HCT116 (cell line): Measurements from ENCODE around the gene USP47. TPM values are rescaled to one million over a fixed set of nuclear protein-coding genes. Genes with fewer than 3 reads are reported as not detected.

Experiments used
- ATAC-seq: fragments of 200-7000 bp; cut with Tn5 transposase; 2 replicates; pipeline ENCODE4 v1.9.1; 2020; ENCODE audit warnings: mild to moderate bottlenecking, moderate library complexity
- BruUV-seq: library from RNA; stranded (reverse); fragments of 400-500 nt; replicated peaks from 2 replicates; lab custom pipeline; 2021; lab: Mats Ljungman, UMichigan
- CTCF ChIA-PET: fragments of 300-600 bp; sonication (Branson Sonifier 250); formaldehyde crosslinking; loops from one replicate; lab custom pipeline; 2021; ENCODE audit warnings: antibody characterized with exemption; lab: Charles Lee
- POLR2A ChIA-PET: fragments of 300-600, 350-600 bp; sonication (Branson Sonifier 250); formaldehyde crosslinking; loops from one replicate; lab custom pipeline; 2021; ENCODE audit warnings: antibody characterized with exemption; lab: Charles Lee
- RAD21 ChIA-PET, 2 experiments: fragments of 300-600 bp; sonication (Branson Sonifier 250); formaldehyde crosslinking; loops; one replicate each; lab custom pipeline; 2023; ENCODE audit warnings: low total read pairs in 2 of 2; ENCODE audit not compliant: uncharacterized antibody in 2 of 2, unreplicated experiment in 2 of 2, low non-redundant PET in 1 of 2; lab: Charles Lee
- DNase-seq: peaks from one replicate; pipeline ENCODE4 v3.0.0-alpha.2; 2010; ENCODE audit warnings: low read depth, low spot score
- H2AFZ ChIP-seq: fragments of 200-600 bp; shearing (Covaris generic), sonication (generic); 2 replicates; pipeline ENCODE4 v1.6.1; 2017; ENCODE audit warnings: low read depth, mixed run types, mixed read lengths, antibody characterized with exemption, low read length; ENCODE audit not compliant: poor library complexity, severe bottlenecking
- H3K27ac ChIP-seq: 2 replicates; pipeline ENCODE4 v1.5.1; 2012; ENCODE audit warnings: low read depth, low read length
- H3K27me3 ChIP-seq: fragments of 200-600 bp; sonication (generic); 2 replicates; pipeline ENCODE4 v1.6.1; 2016; ENCODE audit warnings: mixed run types, low read length, mixed read lengths; ENCODE audit not compliant: insufficient read depth
- H3K36me3 ChIP-seq, 2 experiments: fragments of 200-500 bp in 1 of 2; fragments of 200-600 bp in 1 of 2; sonication (Bioruptor generic) in 1 of 2; sonication (generic) in 1 of 2; 2 replicates each; pipeline versions ENCODE4 v1.5.1 to v1.6.1; 2014 to 2016; ENCODE audit warnings: low read length in 2 of 2, inconsistent platforms in 1 of 2, mixed read lengths in 1 of 2, mixed run types in 1 of 2; ENCODE audit not compliant: insufficient read depth in 2 of 2, control insufficient read depth in 1 of 2
- H3K4me1 ChIP-seq, 2 experiments: fragments of 200-600 bp in 1 of 2; sonication (generic) in 1 of 2; 2 replicates each; pipeline versions ENCODE4 v1.5.1 to v1.6.1; 2012 to 2017; ENCODE audit warnings: low read length in 2 of 2, inconsistent platforms in 1 of 2, mild to moderate bottlenecking in 1 of 2, mixed read lengths in 1 of 2, mixed run types in 1 of 2, moderate library complexity in 1 of 2; ENCODE audit not compliant: insufficient read depth in 2 of 2, control insufficient read depth in 1 of 2
- H3K4me2 ChIP-seq: fragments of 200-600 bp; sonication (generic); 2 replicates; pipeline ENCODE4 v1.6.1; 2017; ENCODE audit warnings: mixed run types, low read length, mixed read lengths
- H3K4me3 ChIP-seq, 2 experiments: fragments of 200-600 bp in 1 of 2; sonication (generic) in 1 of 2; replicated peaks in 1 of 2; 2 replicates each; pipeline ENCODE4 v1.5.1; 2011 to 2016; ENCODE audit warnings: low read length in 2 of 2, control low read depth in 1 of 2, low read depth in 1 of 2, mild to moderate bottlenecking in 1 of 2, mixed read lengths in 1 of 2, mixed run types in 1 of 2
- H3K79me2 ChIP-seq: fragments of 200-600 bp; sonication (generic); 2 replicates; pipeline ENCODE4 v1.6.1; 2017; ENCODE audit warnings: mild to moderate bottlenecking, mixed run types, low read length, moderate library complexity, mixed read lengths; ENCODE audit not compliant: insufficient read depth
- H3K9ac ChIP-seq: fragments of 200-600 bp; sonication (generic); 2 replicates; pipeline ENCODE4 v1.6.1; 2016; ENCODE audit warnings: low read length, mixed read lengths
- H3K9me2 ChIP-seq: fragments of 200-600 bp; sonication (generic), shearing (Covaris generic); 2 replicates; pipeline ENCODE4 v1.6.1; 2017; ENCODE audit warnings: mixed run types, mild to moderate bottlenecking, moderate library complexity; ENCODE audit not compliant: insufficient read depth
- H3K9me3 ChIP-seq, 2 experiments: fragments of 200-500 bp in 1 of 2; fragments of 200-600 bp in 1 of 2; sonication (Bioruptor generic) in 1 of 2; sonication (generic) in 1 of 2; 2 replicates each; pipeline ENCODE4 v1.6.1; 2014 to 2017; ENCODE audit warnings: low read length in 2 of 2, mixed read lengths in 2 of 2, inconsistent platforms in 1 of 2, low read depth in 1 of 2, mild to moderate bottlenecking in 1 of 2, mixed run types in 1 of 2, moderate library complexity in 1 of 2; ENCODE audit not compliant: control insufficient read depth in 1 of 2, insufficient read depth in 1 of 2
- H4K20me1 ChIP-seq: fragments of 200-600 bp; sonication (generic), shearing (Covaris generic); 2 replicates; pipeline ENCODE4 v1.6.1; 2017; ENCODE audit warnings: mixed run types, mild to moderate bottlenecking, moderate library complexity; ENCODE audit not compliant: insufficient read depth
- CBX3 ChIP-seq: IDR thresholded peaks from 2 replicates; pipeline ENCODE4 v1.6.1; 2012; ENCODE audit warnings: low read depth
- EGR1 ChIP-seq: IDR thresholded peaks from 2 replicates; pipeline ENCODE4 v1.6.1; 2012; ENCODE audit warnings: low read depth
- ELF1 ChIP-seq: IDR thresholded peaks from 2 replicates; pipeline ENCODE4 v1.6.1; 2012; ENCODE audit warnings: low read depth, borderline replicate concordance
- EZH2phosphoT487 ChIP-seq: fragments of 200-600 bp; IDR thresholded peaks from 2 replicates; pipeline ENCODE4 v1.6.1; 2018; ENCODE audit warnings: antibody characterized with exemption, borderline replicate concordance
- FOSL1 ChIP-seq: IDR thresholded peaks from 2 replicates; pipeline ENCODE4 v1.6.1; 2012; ENCODE audit warnings: low read depth
- JUND ChIP-seq: IDR thresholded peaks from 2 replicates; pipeline ENCODE4 v1.6.1; 2012
- MAX ChIP-seq: IDR thresholded peaks from 2 replicates; pipeline ENCODE4 v1.6.1; 2012
- POLR2A ChIP-seq: IDR thresholded peaks from 2 replicates; pipeline ENCODE4 v1.7.0; 2011; ENCODE audit warnings: borderline replicate concordance; ENCODE audit not compliant: insufficient read depth, insufficient read length; ENCODE audit errors: extremely low read depth
- SIN3A ChIP-seq: IDR thresholded peaks from 2 replicates; pipeline ENCODE4 v1.6.1; 2012; ENCODE audit warnings: low read depth
- SP1 ChIP-seq: IDR thresholded peaks from 2 replicates; pipeline ENCODE4 v1.6.1; 2012; ENCODE audit warnings: low read depth
- SRF ChIP-seq: IDR thresholded peaks from 2 replicates; pipeline ENCODE4 v1.6.1; 2012; ENCODE audit warnings: low read depth
- YY1 ChIP-seq: IDR thresholded peaks from 2 replicates; pipeline ENCODE4 v1.6.1; 2011; ENCODE audit warnings: low read length, low read depth, moderate library complexity, mild to moderate bottlenecking; ENCODE audit not compliant: insufficient replicate concordance; ENCODE audit errors: extremely low read depth
- ZFX ChIP-seq: fragments of 450-650 bp; IDR thresholded peaks from 2 replicates; pipeline ENCODE4 v1.6.1; 2017
- ZNF274 ChIP-seq: fragments of 200-500 bp; sonication (Bioruptor generic); IDR thresholded peaks from 2 replicates; pipeline ENCODE4 v1.6.1; 2014; ENCODE audit warnings: mild to moderate bottlenecking, low read depth, low read length, inconsistent platforms
- intact Hi-C: fragments of 100-400 bp; cut with micrococcal nuclease; formaldehyde crosslinking; loops from 2 replicates; pipeline ENCODE4 v1.10.0; 2022
- total RNA-seq: library from RNA; stranded (reverse); gene quantifications from one replicate; pipeline ENCODE4 v1.2.1, GENCODE V29; 2021; ENCODE audit not compliant: unreplicated experiment
- TF ChIP-seq, protein P1 (sequence below): IDR thresholded peaks from 2 replicates; pipeline ENCODE4 v1.6.1; 2012; ENCODE audit warnings: low read depth

USP47 gene
- total RNA-seq, 1 experiment from 2014 or later: 18.9 TPM

GRCh38 chr11:12003336-12003735 lies 161.6 kb downstream of the USP47 start (continued):
- no peak for TF ChIP-seq MAX

- ATAC-seq: no peak
- RAD21 ChIA-PET: no interaction called here
- POLR2A ChIA-PET: no interaction called here
- H3K27ac ChIP-seq: no peak overlapping the region
- H3K4me2 ChIP-seq: no peak overlapping the region
- H3K4me3 ChIP-seq: no peak overlapping the region
- CTCF ChIA-PET: no interaction called here
- no peak overlapping the region for H2AFZ ChIP-seq
- TF ChIP-seq SP1 (no peak), FOSL1 (no peak), YY1 (no peak), SIN3A (no peak), ZFX (no peak), ELF1 (no peak), EZH2phosphoT487 (no peak), ZNF274 (no peak), CBX3 (no peak), JUND (no peak), EGR1 (no peak), POLR2A (no peak), SRF (no peak)
- TF ChIP-seq, protein P1, sequence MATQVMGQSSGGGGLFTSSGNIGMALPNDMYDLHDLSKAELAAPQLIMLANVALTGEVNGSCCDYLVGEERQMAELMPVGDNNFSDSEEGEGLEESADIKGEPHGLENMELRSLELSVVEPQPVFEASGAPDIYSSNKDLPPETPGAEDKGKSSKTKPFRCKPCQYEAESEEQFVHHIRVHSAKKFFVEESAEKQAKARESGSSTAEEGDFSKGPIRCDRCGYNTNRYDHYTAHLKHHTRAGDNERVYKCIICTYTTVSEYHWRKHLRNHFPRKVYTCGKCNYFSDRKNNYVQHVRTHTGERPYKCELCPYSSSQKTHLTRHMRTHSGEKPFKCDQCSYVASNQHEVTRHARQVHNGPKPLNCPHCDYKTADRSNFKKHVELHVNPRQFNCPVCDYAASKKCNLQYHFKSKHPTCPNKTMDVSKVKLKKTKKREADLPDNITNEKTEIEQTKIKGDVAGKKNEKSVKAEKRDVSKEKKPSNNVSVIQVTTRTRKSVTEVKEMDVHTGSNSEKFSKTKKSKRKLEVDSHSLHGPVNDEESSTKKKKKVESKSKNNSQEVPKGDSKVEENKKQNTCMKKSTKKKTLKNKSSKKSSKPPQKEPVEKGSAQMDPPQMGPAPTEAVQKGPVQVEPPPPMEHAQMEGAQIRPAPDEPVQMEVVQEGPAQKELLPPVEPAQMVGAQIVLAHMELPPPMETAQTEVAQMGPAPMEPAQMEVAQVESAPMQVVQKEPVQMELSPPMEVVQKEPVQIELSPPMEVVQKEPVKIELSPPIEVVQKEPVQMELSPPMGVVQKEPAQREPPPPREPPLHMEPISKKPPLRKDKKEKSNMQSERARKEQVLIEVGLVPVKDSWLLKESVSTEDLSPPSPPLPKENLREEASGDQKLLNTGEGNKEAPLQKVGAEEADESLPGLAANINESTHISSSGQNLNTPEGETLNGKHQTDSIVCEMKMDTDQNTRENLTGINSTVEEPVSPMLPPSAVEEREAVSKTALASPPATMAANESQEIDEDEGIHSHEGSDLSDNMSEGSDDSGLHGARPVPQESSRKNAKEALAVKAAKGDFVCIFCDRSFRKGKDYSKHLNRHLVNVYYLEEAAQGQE: no peak
- TF ChIP-seq, all 23 proteins: peak for 0
- no peaks in the 10 kb centered on the region for H3K36me3 ChIP-seq
- no peak for DNase-seq
- no peaks in the 10 kb centered on the region for H4K20me1 ChIP-seq
- no peaks in the 10 kb centered on the region for H3K9me2 ChIP-seq
- no peak overlapping the region for H3K9ac ChIP-seq
- peaks cover 0 to 4% of the 10 kb centered on the region in 2 experiments; a peak in 2 of 4 replicates for H3K4me1 ChIP-seq
- no TSS peak for BruUV-seq
- no peaks in the 10 kb centered on the region for H3K79me2 ChIP-seq
- intact Hi-C loops: no loop called here
- H3K9me3 ChIP-seq: no peaks in the 10 kb centered on the region
- H3K27me3 ChIP-seq: no peaks in the 10 kb centered on the region
Observed at GRCh38 chr11:12003815-12004214, 162.0 kb downstream of the USP47 start.
